GM19240 (cell line): Measurements from ENCODE around the gene PRKCA.
"Not testable (repeated sequence)": the region's sequence is repeated elsewhere in the genome, so short reads cannot be mapped to it uniquely, and the experiment has no call there.

Source experiments
- DNase-seq: peaks from one replicate; pipeline ENCODE4 v3.0.0; 2011; ENCODE audit warnings: low spot score; ENCODE audit not compliant: insufficient read length

Gene PRKCA

GRCh38 chr17:66301864-66302741, at the start of gene PRKCA:
Gene PRKCA, plus strand, starts transcription at chr17:66302613.
- peak; percentile 27 for DNase-seq

- not testable (repeated sequence) for DNase-seq
These were observed 49.0 kb upstream of the PRKCA start for GRCh38 chr17:66253458-66253857.

DNA sequence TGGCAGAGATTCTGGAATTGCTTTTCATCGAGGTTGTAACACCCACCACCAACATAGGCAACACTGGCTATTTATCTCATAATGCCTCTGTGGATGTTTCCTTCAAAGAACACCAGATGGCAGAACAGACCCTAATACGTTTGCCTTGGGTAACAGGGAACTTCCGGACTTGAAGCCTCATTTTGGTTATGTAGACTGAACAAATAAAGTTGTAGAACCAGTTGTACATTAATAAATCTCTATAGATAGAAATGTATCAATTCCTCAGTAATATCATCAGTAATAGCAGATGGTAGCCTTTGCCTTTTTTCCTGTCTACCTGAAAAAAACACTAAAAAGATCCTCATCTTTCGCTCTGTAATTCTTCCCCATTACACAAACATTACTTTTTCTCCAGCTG, 47.3 kb upstream of the PRKCA start:
- DNase-seq: no peak

DNA sequence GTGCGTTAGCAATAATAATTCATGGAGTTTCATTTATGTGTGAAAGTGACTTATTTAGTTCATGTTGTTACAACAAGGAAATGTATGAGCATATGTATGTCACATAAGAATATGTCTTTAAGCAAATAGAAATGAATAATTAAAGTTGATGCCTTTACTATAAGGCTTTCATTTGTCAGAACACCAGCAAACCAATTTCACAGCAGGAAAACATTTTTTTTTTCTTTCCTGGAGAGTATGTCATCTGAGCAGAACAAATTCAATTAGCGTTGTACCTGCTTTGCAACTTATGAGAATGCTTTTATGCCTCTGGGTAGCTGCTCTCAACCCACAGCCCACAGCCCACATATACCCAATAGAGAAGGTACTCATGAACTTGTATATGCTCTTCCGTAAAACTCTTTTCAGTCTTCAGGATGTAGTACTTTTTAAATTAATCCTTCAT, 46.9 kb upstream of the PRKCA start:
- DNase-seq: no peak

DNA sequence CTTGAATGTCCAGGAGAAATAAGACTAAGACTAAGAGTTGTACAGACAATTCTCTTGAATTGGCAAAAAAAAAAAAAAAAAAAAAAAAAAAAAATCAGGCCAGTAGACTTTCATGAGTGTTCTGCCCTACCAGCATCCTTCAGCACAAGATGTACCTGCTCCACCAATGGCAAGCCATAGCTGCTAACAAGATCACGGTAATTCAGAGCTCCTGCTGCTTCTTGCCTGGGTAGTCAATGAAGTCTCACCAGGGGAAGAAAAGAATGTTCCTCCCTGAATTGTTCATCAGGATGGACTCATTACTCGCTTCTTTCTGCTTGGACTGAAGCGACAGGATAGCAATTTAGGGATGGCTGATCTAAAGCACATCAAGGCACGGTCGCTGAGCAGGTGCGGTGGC, 42.1 kb upstream of the PRKCA start:
- no peak for DNase-seq

GRCh38 chr17:66260688-66261087, 41.7 kb upstream of the PRKCA start:
- no peak for DNase-seq

- no peak for DNase-seq
These were observed 39.6 kb upstream of the PRKCA start for GRCh38 chr17:66262767-66263166.

- DNase-seq: no peak
These were observed 37.7 kb upstream of the PRKCA start for GRCh38 chr17:66264696-66265095.

DNA sequence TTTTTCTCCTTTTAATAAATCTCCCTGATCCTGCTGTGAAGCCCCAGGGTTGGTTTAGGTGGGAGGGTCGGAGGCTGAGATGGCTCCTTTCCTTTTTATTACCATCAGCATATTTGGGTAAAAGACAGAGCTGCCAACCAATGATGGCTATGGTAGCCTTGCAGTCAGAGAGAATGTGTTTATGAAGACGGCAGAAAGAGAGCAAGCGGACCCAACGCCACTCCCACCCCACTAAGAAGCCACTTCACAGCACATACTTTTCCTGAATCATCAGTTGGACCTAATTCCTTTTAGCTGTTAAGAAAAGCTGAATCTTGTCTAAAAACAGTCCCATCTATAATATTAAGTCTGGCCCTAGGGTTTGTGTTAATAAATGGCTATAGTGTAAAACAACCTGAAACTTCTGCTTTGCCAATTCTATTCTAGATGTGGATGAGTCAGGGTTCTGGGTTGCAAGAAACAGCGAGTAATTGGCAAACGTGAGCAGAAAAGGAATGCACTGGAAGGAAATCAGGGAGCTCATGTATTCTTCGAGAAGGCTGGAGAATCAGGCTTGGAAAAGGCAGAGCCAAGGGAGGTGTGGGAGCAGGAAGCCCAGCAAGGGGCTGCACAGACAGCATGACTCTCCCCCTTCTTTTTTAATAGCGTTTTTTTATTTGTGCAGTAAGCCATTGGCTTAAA, 34.0 kb upstream of the PRKCA start:
- no peak for DNase-seq

DNA sequence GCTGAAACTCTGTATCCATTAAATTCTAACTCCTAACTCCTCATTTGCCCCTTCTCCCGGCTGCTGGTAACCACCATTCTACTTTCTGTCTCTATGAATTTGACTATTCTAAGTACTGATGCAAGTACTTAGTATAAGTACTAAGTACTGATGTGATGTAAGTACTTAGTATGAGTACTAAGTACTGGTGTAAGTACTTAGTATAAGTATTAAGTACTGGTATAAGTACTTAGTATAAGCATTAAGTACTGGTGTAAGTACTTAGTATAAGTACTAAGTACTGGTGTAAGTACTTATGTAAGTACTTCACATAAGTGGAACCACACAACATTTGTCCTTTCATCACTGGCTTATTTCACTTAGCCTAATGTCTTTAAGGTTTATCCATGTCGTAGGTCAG, 32.3 kb upstream of the PRKCA start:
- DNase-seq: no peak

DNA sequence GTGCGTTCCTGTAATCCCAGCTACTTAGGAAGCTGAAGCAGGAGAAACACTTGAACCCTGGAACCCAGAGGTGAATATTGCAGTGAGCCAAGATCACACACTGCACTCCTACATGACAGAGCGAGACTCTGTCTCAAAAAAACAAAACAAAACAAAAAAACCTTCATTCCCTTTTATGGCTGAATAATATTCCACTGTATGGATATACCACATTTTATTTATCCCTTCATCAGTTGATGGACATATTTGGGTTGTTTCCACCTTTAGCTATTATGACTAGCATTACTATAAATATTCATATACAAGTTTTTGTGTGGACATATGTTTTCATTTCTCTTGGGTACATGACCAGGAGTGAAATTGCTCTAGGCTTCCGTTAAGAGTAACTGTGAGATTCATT, 30.9 kb upstream of the PRKCA start:
- DNase-seq: no peak

GRCh38 chr17:66272811-66273585, 29.4 kb upstream of the PRKCA start:
- no peak for DNase-seq

- no peak for DNase-seq
These were observed 28.9 kb upstream of the PRKCA start for GRCh38 chr17:66273586-66273848.

DNA sequence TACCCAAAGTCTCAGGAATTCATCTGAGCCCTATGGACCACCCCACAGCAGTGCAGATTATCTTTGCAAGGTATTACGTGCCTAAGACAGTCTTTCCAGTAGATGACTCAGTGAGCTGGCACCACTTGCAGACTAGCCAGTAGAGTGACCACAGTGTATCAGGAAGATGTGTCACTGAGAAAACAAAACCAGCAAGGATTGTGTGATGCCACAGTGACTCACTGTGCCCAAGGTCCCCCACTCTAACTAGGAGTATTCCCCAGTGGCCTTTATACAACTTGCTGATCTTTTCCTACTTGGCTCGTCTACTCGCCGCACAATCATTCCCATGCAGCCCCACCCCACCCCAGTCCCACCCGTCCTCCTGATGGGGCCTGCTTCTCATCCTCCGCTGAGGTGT, 26.8 kb upstream of the PRKCA start:
- DNase-seq: no peak

GRCh38 chr17:66276328-66276937, 26.0 kb upstream of the PRKCA start:
- DNase-seq: no peak

GRCh38 chr17:66277191-66277590, 25.2 kb upstream of the PRKCA start:
- DNase-seq: no peak

DNA sequence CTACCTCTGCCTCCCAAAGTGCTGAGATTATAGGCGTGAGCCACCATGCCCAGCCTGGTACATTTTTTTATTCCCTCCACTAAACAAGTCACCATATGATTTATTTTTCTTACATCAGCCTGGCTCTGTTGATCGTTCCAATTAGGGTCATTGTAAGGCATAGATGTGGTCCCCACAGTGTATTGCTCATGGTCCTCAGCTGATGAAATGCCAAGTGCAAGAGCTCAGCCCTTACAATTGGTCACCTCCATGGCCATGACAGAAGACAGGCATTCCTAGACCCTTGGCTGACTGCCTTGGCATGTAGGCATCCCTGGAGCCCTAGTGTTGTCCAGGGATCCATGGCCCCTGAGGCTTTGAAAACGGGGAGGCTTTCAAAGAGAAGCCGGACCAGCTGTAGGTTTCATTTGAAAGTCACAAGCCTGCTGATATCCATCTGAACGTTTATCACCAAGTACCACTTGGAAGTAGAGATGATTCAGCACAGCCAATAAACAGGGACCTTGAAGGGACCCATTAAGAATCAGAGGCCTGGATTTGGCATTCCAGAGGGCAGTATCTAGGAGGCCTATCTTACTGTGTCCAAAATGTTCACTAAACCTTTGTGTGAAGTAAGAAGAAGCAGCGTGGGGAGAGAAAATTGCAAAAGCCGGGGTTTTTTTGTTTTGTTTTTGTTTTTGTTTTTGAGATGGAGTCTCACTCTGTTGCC, 20.6 kb upstream of the PRKCA start:
- DNase-seq: no peak

- DNase-seq: no peak
These were observed 19.0 kb upstream of the PRKCA start for GRCh38 chr17:66283296-66283934.

GRCh38 chr17:66283971-66284370, 18.4 kb upstream of the PRKCA start:
- no peak for DNase-seq

DNA sequence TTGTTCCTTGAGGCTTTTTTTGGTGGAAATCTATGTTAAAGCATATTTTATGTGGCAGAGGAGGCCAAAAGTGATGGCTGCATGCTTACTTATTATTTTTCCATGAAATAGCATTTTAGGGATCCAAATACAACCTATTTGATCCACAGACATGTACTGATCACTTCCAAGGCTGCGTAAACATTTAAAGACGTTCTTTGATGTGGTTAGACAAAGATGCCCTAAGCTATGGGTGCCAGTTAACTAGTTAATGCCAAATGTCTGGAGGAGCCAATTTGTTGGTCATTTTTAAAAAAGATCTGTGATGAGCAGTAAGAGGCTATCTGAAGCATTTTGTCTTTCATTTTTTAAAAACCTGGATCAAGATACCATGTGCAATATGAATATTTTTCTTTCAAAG, 17.3 kb upstream of the PRKCA start:
- no peak for DNase-seq

- DNase-seq: no peak
These were observed 14.5 kb upstream of the PRKCA start for GRCh38 chr17:66287911-66288310.
